DOHH2 (cell line): ENCODE measurements around the gene EPHA5.

Experiments
- H3F3A ChIP-seq: fragments of 200-600 bp; sonication (generic), shearing (Covaris generic); 2 replicates; pipeline ENCODE4 v1.6.0; 2016; ENCODE audit warnings: antibody characterized with exemption, mild to moderate bottlenecking; ENCODE audit not compliant: control insufficient read depth, insufficient read depth
- H3K27ac ChIP-seq: fragments of 200-600 bp; sonication (generic); 2 replicates; pipeline ENCODE4 v1.5.1; 2014; ENCODE audit warnings: low read depth, mild to moderate bottlenecking, low read length, moderate library complexity
- H3K27me3 ChIP-seq: fragments of 200-600 bp; sonication (generic); 2 replicates; pipeline ENCODE4 v1.6.1; 2014; ENCODE audit warnings: mild to moderate bottlenecking, low read length, mixed read lengths; ENCODE audit not compliant: control insufficient read depth
- H3K36me3 ChIP-seq: fragments of 200-600 bp; sonication (generic); 2 replicates; pipeline ENCODE4 v1.6.1; 2014; ENCODE audit warnings: mild to moderate bottlenecking, low read length, moderate library complexity, mixed read lengths; ENCODE audit not compliant: control insufficient read depth
- H3K4me1 ChIP-seq: fragments of 200-600 bp; sonication (generic); 2 replicates; pipeline ENCODE4 v1.6.1; 2014; ENCODE audit warnings: mild to moderate bottlenecking, low read length, mixed read lengths; ENCODE audit not compliant: control insufficient read depth
- H3K4me2 ChIP-seq: fragments of 200-600 bp; sonication (generic); 2 replicates; pipeline ENCODE4 v1.6.0; 2014; ENCODE audit warnings: mild to moderate bottlenecking, low read length, moderate library complexity
- H3K4me3 ChIP-seq: fragments of 200-600 bp; sonication (generic); 2 replicates; pipeline ENCODE4 v1.5.1; 2014; ENCODE audit warnings: mild to moderate bottlenecking, low read length, mixed read lengths
- H3K79me2 ChIP-seq: fragments of 200-600 bp; sonication (generic); 2 replicates; pipeline ENCODE4 v1.6.1; 2014; ENCODE audit warnings: mild to moderate bottlenecking, low read length, mixed read lengths; ENCODE audit not compliant: control insufficient read depth
- H3K9me2 ChIP-seq: fragments of 200-600 bp; sonication (generic); replicated peaks from 2 replicates; pipeline ENCODE4 v1.6.1; 2014; ENCODE audit warnings: mild to moderate bottlenecking, low read length, mixed read lengths; ENCODE audit not compliant: control insufficient read depth
- H3K9me3 ChIP-seq: fragments of 200-600 bp; sonication (generic); 2 replicates; pipeline ENCODE4 v1.6.1; 2014; ENCODE audit warnings: antibody characterized with exemption, low read length, mixed read lengths; ENCODE audit not compliant: control insufficient read depth, insufficient read depth
- H4K20me1 ChIP-seq: fragments of 200-600 bp; sonication (generic); 2 replicates; pipeline ENCODE4 v1.6.0; 2014; ENCODE audit warnings: low read depth, mild to moderate bottlenecking, antibody characterized with exemption, low read length, moderate library complexity; ENCODE audit not compliant: control insufficient read depth, insufficient read depth
- EZH2phosphoT487 ChIP-seq: fragments of 200-600 bp; sonication (generic); IDR thresholded peaks from 2 replicates; pipeline ENCODE4 v1.6.1; 2017; ENCODE audit warnings: borderline replicate concordance, mild to moderate bottlenecking, antibody characterized with exemption, low read length, moderate library complexity, mixed read lengths
- TF ChIP-seq, protein P1 (sequence below): fragments of 200-600 bp; sonication (generic); IDR thresholded peaks from one replicate; pipeline ENCODE4 v1.5.1; 2014; ENCODE audit warnings: antibody characterized with exemption, mild to moderate bottlenecking, low read depth, low read length; ENCODE audit not compliant: poor library complexity, severe bottlenecking

The EPHA5 gene

DNA sequence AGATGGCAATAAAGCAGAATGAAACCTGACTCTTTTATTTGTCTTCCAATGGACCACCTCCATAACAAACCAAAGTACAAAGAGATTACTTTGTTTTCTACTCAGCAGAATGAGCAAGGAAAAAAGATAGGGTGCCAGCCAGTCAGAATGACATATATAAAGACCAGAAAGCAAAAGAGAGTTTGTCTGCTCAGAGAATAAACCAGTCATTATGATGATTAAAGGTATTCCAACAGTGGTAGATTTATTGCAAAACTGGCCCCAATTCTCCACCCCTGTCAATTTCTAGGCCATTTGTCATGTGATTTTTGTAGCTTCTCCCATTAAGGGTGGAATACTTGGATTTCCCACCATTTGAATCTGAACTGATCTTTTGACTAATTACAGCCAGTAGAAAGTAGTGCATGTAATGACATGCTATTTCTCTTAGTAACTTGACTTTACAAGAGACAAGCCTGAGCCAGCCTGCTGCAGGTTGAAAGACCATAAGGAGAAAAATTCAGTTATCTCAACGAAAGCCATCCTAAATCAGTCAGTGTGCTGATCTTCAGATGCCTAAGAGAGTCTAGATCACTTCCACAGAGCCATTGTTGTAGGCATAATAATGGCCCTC is 203.1 kb downstream of the EPHA5 start:
- H3K79me2 ChIP-seq = no peaks in the 10 kb centered on the region

GRCh38 chr4:65461781-65462180 is 208.5 kb downstream of the EPHA5 start:
- no peaks in the 10 kb centered on the region for H3K9me3 ChIP-seq
- no peaks in the 10 kb centered on the region for H3K9me2 ChIP-seq
- H3K36me3 ChIP-seq = no peaks in the 10 kb centered on the region
- no peak overlapping the region for H3K4me3 ChIP-seq
- H3K27ac ChIP-seq = no peak overlapping the region
- no peaks in the 10 kb centered on the region for H3K4me1 ChIP-seq
- no peaks in the 10 kb centered on the region for H4K20me1 ChIP-seq
- no peaks in the 10 kb centered on the region for H3K27me3 ChIP-seq
- no peaks in the 10 kb centered on the region for H3F3A ChIP-seq
- H3K79me2 ChIP-seq = no peaks in the 10 kb centered on the region
- H3K4me2 ChIP-seq = no peak overlapping the region
- TF ChIP-seq, protein P1, sequence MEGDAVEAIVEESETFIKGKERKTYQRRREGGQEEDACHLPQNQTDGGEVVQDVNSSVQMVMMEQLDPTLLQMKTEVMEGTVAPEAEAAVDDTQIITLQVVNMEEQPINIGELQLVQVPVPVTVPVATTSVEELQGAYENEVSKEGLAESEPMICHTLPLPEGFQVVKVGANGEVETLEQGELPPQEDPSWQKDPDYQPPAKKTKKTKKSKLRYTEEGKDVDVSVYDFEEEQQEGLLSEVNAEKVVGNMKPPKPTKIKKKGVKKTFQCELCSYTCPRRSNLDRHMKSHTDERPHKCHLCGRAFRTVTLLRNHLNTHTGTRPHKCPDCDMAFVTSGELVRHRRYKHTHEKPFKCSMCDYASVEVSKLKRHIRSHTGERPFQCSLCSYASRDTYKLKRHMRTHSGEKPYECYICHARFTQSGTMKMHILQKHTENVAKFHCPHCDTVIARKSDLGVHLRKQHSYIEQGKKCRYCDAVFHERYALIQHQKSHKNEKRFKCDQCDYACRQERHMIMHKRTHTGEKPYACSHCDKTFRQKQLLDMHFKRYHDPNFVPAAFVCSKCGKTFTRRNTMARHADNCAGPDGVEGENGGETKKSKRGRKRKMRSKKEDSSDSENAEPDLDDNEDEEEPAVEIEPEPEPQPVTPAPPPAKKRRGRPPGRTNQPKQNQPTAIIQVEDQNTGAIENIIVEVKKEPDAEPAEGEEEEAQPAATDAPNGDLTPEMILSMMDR = no peak
- TF ChIP-seq EZH2phosphoT487 = no peak

More for the DNA sequence above, 203.1 kb downstream of the EPHA5 start:
- H3K4me2 ChIP-seq = no peak overlapping the region
- H3K9me3 ChIP-seq = no peaks in the 10 kb centered on the region
- no peak for TF ChIP-seq EZH2phosphoT487
- TF ChIP-seq, protein P1 = no peak
- no peak overlapping the region for H3K27ac ChIP-seq
- no peaks in the 10 kb centered on the region for H3K9me2 ChIP-seq
- no peaks in the 10 kb centered on the region for H4K20me1 ChIP-seq
- no peaks in the 10 kb centered on the region for H3K27me3 ChIP-seq
- H3K36me3 ChIP-seq = no peaks in the 10 kb centered on the region
- no peaks in the 10 kb centered on the region for H3K4me1 ChIP-seq
- no peak overlapping the region for H3K4me3 ChIP-seq
- H3F3A ChIP-seq = no peaks in the 10 kb centered on the region

DNA sequence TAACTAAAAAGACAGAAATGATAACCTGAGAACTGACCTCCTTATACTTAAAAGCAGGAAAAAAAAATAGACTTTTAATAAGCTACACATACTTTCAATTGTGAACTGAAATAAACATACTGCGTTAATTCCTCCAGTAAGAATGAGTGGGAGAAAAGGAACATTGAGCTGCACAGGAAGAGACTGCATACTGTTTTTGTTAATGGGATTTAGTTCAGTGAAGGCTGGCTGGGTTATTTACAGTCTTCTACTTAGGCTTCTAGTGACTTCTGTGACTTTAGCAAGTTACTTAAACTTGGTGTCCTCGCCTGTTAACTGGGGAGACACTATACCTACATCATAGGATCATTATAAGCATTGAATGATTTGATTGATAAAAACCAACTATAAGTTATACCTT is 213.3 kb downstream of the EPHA5 start:
- no peaks in the 10 kb centered on the region for H4K20me1 ChIP-seq
- H3K4me2 ChIP-seq = no peak overlapping the region
- H3K9me2 ChIP-seq = no peaks in the 10 kb centered on the region
- H3K36me3 ChIP-seq = no peaks in the 10 kb centered on the region
- no peaks in the 10 kb centered on the region for H3K27me3 ChIP-seq
- H3K9me3 ChIP-seq = no peaks in the 10 kb centered on the region
- H3K4me3 ChIP-seq = no peak overlapping the region
- H3K27ac ChIP-seq = no peak overlapping the region
- TF ChIP-seq, protein P1 = no peak
- H3K4me1 ChIP-seq = no peaks in the 10 kb centered on the region
- H3K79me2 ChIP-seq = no peaks in the 10 kb centered on the region
- H3F3A ChIP-seq = no peaks in the 10 kb centered on the region
